OCI-LY1 (cell line): Measurements from ENCODE around the gene DGCR2.
"Not testable (repeated sequence)": the region's sequence is repeated elsewhere in the genome, so short reads cannot be mapped to it uniquely, and the experiment has no call there.

Experiments used
- H2AFZ ChIP-seq: fragments of 200-600 bp; sonication (generic), shearing (Covaris generic); 2 replicates; pipeline ENCODE4 v1.6.0; 2014; ENCODE audit warnings: antibody characterized with exemption, mild to moderate bottlenecking, low read length
- H3F3A ChIP-seq: fragments of 200-600 bp; sonication (generic), shearing (Covaris generic); 2 replicates; pipeline ENCODE4 v1.6.0; 2014; ENCODE audit warnings: mild to moderate bottlenecking, antibody characterized with exemption, low read length, moderate library complexity; ENCODE audit not compliant: insufficient read depth
- H3K27ac ChIP-seq: fragments of 200-600 bp; sonication (generic); 2 replicates; pipeline ENCODE4 v1.5.1; 2014; ENCODE audit warnings: low read length, mixed run types, mild to moderate bottlenecking, low read depth; ENCODE audit not compliant: poor library complexity, severe bottlenecking
- H3K27me3 ChIP-seq: fragments of 200-600 bp; sonication (generic); 2 replicates; pipeline ENCODE4 v1.6.0; 2014; ENCODE audit warnings: antibody characterized with exemption, mild to moderate bottlenecking, low read length, moderate library complexity; ENCODE audit not compliant: insufficient read depth
- H3K36me3 ChIP-seq: fragments of 200-600 bp; sonication (generic); 2 replicates; pipeline ENCODE4 v1.6.1; 2014; ENCODE audit warnings: mild to moderate bottlenecking, antibody characterized with exemption, low read length, moderate library complexity, mixed read lengths; ENCODE audit not compliant: insufficient read depth
- H3K4me1 ChIP-seq: fragments of 200-600 bp; sonication (generic); 2 replicates; pipeline ENCODE4 v1.5.1; 2014; ENCODE audit warnings: mild to moderate bottlenecking, low read length, moderate library complexity; ENCODE audit not compliant: insufficient read depth, severe bottlenecking
- H3K4me2 ChIP-seq: fragments of 200-600 bp; sonication (generic), shearing (Covaris generic); 2 replicates; pipeline ENCODE4 v1.6.1; 2014; ENCODE audit warnings: low read length
- H3K4me3 ChIP-seq: fragments of 200-600 bp; sonication (generic); 2 replicates; pipeline ENCODE4 v1.5.1; 2014; ENCODE audit warnings: low read length, low read depth, mild to moderate bottlenecking, mixed read lengths; ENCODE audit not compliant: poor library complexity, severe bottlenecking
- H3K79me2 ChIP-seq: fragments of 200-600 bp; shearing (Covaris generic); 2 replicates; pipeline ENCODE4 v1.6.1; 2016; ENCODE audit warnings: mixed run types, low read length, mixed read lengths; ENCODE audit not compliant: insufficient read depth
- H3K9ac ChIP-seq: fragments of 200-600 bp; sonication (generic), shearing (Covaris generic); 2 replicates; pipeline ENCODE4 v1.6.1; 2014; ENCODE audit warnings: mild to moderate bottlenecking, low read length, mixed read lengths
- H3K9me2 ChIP-seq: fragments of 200-600 bp; sonication (generic), shearing (Covaris generic); 2 replicates; pipeline ENCODE4 v1.6.1; 2014; ENCODE audit warnings: low read depth, mild to moderate bottlenecking, low read length, mixed read lengths
- H3K9me3 ChIP-seq: fragments of 200-600 bp; shearing (Covaris generic); 2 replicates; pipeline ENCODE4 v1.6.1; 2014; ENCODE audit warnings: low read length, mixed read lengths
- H4K20me1 ChIP-seq: fragments of 200-600 bp; sonication (generic), shearing (Covaris generic); 2 replicates; pipeline ENCODE4 v1.6.0; 2016; ENCODE audit warnings: mild to moderate bottlenecking, low read length; ENCODE audit not compliant: insufficient read depth

The DGCR2 gene

GRCh38 chr22:19032898-19033567 lies 89.2 kb downstream of the DGCR2 start:
- H3K9me3 ChIP-seq, H3K4me3 ChIP-seq, H3K4me1 ChIP-seq, H3F3A ChIP-seq, H3K79me2 ChIP-seq, H3K9ac ChIP-seq, H3K27me3 ChIP-seq, H3K9me2 ChIP-seq, H4K20me1 ChIP-seq, H3K36me3 ChIP-seq, H2AFZ ChIP-seq, H3K27ac ChIP-seq, H3K4me2 ChIP-seq: not testable (repeated sequence)

DNA sequence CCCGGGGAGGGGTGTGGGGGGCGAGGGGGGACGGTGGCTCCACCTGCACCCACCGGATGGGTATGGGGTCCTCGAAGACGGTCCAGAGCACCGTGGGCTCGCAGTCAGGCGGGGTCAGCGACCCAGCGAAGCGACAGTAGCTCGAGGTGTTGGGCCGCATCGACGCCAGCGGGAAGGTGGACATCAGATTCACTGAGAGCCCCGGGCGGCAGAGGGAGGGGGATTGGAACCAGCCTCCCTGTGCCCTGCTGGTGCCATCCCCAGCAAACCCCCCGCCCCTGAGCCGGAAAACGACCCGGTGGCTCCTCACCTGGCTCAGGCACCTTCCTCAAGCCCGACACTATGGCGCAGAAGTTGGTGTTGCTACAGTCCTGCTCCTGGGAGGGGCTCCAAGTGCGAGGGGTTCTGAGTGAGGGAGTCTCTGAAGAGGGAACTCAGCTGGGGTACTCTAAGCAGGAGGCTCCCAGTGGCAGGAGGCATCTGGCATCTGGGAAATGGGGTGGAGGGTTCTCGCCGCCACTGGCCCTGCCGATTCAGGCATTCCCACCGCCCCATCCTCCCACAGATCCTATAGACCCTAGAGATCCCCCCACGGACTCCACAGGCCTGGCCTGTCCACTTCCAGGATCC lies 89.9 kb downstream of the DGCR2 start:
- H2AFZ ChIP-seq, H3K4me1 ChIP-seq, H3K9me3 ChIP-seq, H3K4me3 ChIP-seq, H3K27ac ChIP-seq, H3F3A ChIP-seq, H3K4me2 ChIP-seq, H3K27me3 ChIP-seq, H4K20me1 ChIP-seq, H3K9me2 ChIP-seq, H3K9ac ChIP-seq, H3K36me3 ChIP-seq, H3K79me2 ChIP-seq: not testable (repeated sequence)

DNA sequence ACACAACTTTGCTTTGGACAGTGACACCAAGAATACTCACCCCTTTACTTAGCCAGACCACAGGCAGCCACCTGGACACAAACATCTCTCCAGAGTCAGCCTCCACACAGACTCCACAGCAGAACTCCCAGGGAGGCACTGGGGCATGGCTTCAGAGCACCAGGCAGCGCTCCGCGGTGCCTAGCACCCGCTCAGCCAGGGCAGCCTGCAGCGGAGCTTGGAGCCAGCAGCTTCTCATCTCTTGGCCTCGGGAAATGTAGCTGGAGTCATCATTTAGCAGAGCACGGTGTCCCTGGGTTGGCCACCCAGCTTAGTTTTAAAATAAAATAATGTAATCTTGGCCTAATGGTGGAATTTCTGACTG lies 91.3 kb downstream of the DGCR2 start:
- not testable (repeated sequence) for H3K4me3 ChIP-seq, H3K27ac ChIP-seq, H3F3A ChIP-seq, H3K36me3 ChIP-seq, H2AFZ ChIP-seq, H3K9me3 ChIP-seq, H3K79me2 ChIP-seq, H3K9ac ChIP-seq, H3K4me1 ChIP-seq, H3K9me2 ChIP-seq, H3K27me3 ChIP-seq, H4K20me1 ChIP-seq, H3K4me2 ChIP-seq

DNA sequence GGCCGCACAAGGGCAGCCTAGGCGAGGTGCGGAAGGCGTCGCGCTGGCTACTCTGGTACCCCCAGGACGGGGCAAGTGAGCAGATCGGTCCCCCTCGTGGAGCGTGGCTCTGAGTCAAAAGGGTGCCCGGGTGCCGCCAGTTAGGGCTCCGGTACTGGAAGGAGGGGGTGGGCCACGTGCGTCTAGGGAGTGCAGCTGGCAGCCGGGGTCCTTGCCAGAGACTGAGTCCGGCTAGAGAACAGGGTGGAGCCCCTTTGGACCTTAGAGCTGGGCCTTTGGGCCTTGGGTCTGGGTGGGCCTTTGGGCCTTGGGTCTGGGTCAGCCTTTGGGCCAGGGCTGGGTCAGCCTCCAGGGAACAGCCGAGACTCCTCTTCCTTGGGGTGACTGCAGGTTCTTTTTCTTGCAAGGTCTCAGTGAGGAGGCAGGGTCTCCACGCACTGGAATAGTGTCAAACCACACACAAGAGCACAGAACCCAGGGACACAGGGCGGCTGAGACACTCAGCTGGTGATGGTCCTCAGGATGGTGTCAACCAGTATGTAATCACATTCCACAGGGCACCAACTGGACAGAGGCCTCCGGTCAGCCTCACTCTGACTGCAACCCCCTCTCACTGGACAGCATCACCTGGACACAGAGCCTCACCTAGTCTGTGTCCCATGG lies 91.9 kb downstream of the DGCR2 start:
- not testable (repeated sequence) for H3K4me1 ChIP-seq, H3K4me3 ChIP-seq, H3F3A ChIP-seq, H3K36me3 ChIP-seq, H3K9me3 ChIP-seq, H3K79me2 ChIP-seq, H2AFZ ChIP-seq, H3K9me2 ChIP-seq, H3K4me2 ChIP-seq, H4K20me1 ChIP-seq, H3K27me3 ChIP-seq, H3K9ac ChIP-seq, H3K27ac ChIP-seq

DNA sequence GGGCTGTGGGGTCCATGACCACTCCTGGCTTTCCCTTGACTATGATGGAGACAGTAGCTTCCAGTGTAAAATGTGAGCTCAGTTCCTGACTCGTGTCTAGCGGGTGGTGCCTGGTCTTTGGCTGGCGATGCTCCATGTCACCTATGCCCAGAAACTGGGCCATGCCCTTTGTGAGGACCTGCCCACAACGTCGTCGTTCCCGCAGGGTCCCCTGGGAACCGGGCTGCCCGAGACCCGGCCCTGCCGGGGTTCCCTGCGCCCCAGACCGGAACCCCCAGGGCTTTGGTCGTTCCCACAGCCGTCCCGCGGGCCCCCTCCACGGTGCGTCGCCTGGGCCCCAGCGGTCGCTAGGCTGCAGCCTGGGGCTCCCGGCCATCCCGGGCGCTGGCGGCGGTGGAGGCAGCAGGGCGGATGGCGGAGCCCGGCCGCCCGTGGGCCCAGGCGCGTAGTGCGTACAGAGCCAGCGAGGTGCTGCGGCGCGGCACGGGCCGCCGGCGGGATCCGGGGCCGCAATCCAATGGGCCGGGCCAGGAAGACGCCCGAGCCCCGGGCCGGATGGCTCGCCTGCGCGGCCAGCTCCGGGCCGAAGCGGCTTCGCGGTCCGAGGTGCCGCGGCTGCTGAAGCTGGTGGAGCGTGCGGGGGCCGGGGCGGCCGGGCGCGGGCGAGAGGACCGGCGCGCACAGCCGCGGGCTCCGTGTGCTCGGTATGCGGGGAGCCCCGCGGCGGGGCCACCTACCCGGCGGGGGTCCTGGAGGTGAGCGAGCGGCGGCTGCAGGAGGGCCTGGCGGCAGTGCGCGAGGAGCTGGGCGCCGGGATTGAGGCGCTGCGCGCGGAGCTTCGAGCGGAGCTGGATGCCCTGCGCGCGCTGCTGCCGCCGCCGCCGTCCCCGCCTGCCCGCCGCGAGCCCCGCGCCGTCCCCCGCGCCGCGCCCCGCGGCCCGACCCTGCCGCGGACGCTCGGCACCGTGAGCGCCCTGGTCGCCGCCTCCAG lies 92.8 kb downstream of the DGCR2 start:
- H3K27me3 ChIP-seq, H3K36me3 ChIP-seq, H4K20me1 ChIP-seq, H3F3A ChIP-seq, H3K79me2 ChIP-seq, H2AFZ ChIP-seq, H3K9ac ChIP-seq, H3K27ac ChIP-seq, H3K9me3 ChIP-seq, H3K4me1 ChIP-seq, H3K4me2 ChIP-seq, H3K9me2 ChIP-seq, H3K4me3 ChIP-seq: not testable (repeated sequence)

DNA sequence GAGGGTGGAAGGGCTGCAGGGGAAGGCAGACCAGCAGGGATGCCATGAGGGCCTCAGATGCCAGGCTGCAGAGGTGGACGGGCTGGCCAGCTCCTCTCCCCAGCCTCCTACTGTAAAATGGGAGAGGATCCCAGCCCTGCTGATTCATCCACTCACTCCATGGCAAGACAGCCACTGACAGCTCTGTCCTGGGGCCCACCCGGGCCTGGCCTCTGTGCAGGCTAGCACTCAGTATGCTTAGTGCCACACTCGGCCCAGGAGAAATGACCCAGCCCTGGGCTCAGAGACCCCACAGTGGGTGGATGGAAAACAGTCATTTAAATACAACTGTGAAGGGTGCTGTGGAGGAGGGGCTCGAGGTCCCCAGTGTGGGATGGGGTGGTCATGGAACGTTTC lies 94.2 kb downstream of the DGCR2 start:
- not testable (repeated sequence) for H2AFZ ChIP-seq, H3K9me2 ChIP-seq, H3K9me3 ChIP-seq, H4K20me1 ChIP-seq, H3K79me2 ChIP-seq, H3K9ac ChIP-seq, H3F3A ChIP-seq, H3K27me3 ChIP-seq, H3K27ac ChIP-seq, H3K4me2 ChIP-seq, H3K4me3 ChIP-seq, H3K36me3 ChIP-seq, H3K4me1 ChIP-seq

GRCh38 chr22:19027371-19028059 lies 94.7 kb downstream of the DGCR2 start:
- not testable (repeated sequence) for H3K9me3 ChIP-seq, H3K79me2 ChIP-seq, H3K9ac ChIP-seq

More at GRCh38 chr22:19027371-19028059, 94.7 kb downstream of the DGCR2 start:
- H4K20me1 ChIP-seq, H3K4me3 ChIP-seq, H3K4me2 ChIP-seq, H3K9me2 ChIP-seq, H3K27me3 ChIP-seq, H3K4me1 ChIP-seq, H3K36me3 ChIP-seq, H3F3A ChIP-seq, H2AFZ ChIP-seq, H3K27ac ChIP-seq: not testable (repeated sequence)
